Neuronal stem cell (in vitro differentiated cells): ENCODE results near the gene CGRRF1.

Experiments
- DNase-seq: peaks from one replicate; pipeline ENCODE4 v3.0.0-alpha.2; 2013; ENCODE audit warnings: low spot score
- H2AFZ ChIP-seq: one replicate; pipeline ENCODE4 v1.6.1; 2013; ENCODE audit warnings: mild to moderate bottlenecking, low read length, inconsistent platforms
- H2AK5ac ChIP-seq: 2 replicates; pipeline ENCODE4 v1.6.1; 2013; ENCODE audit warnings: low read depth, mild to moderate bottlenecking, inconsistent platforms, low read length, moderate library complexity, mixed read lengths
- H2BK120ac ChIP-seq: 2 replicates; pipeline ENCODE4 v1.6.1; 2013; ENCODE audit warnings: low read depth, mild to moderate bottlenecking, inconsistent platforms, low read length, moderate library complexity, mixed read lengths
- H2BK12ac ChIP-seq: one replicate; pipeline ENCODE4 v1.6.1; 2013; ENCODE audit warnings: low read length, inconsistent platforms
- H2BK15ac ChIP-seq: 2 replicates; pipeline ENCODE4 v1.6.1; 2013; ENCODE audit warnings: mild to moderate bottlenecking, low read length, inconsistent platforms, mixed read lengths
- H2BK5ac ChIP-seq: one replicate; pipeline ENCODE4 v1.6.1; 2013; ENCODE audit warnings: inconsistent platforms, mild to moderate bottlenecking, low read length, moderate library complexity
- H3K14ac ChIP-seq: one replicate; pipeline ENCODE4 v1.6.1; 2013; ENCODE audit warnings: low read length, inconsistent platforms
- H3K18ac ChIP-seq: 2 replicates; pipeline ENCODE4 v1.6.1; 2013; ENCODE audit warnings: low read length, inconsistent platforms
- H3K23ac ChIP-seq: 2 replicates; pipeline ENCODE4 v1.6.1; 2013; ENCODE audit warnings: low read depth, mild to moderate bottlenecking, mixed read lengths, low read length, inconsistent platforms; ENCODE audit not compliant: poor library complexity
- H3K27ac ChIP-seq: replicated peaks from 3 replicates; pipeline ENCODE4 v1.5.1; 2013; ENCODE audit warnings: low read length, inconsistent platforms
- H3K27me3 ChIP-seq, 3 experiments: 2 replicates each; pipeline ENCODE4 v1.6.1; 2013; ENCODE audit warnings: low read length in 3 of 3, mild to moderate bottlenecking in 2 of 3, inconsistent platforms in 1 of 3, low read depth in 1 of 3, mixed read lengths in 1 of 3, moderate library complexity in 1 of 3; ENCODE audit not compliant: control insufficient read depth in 3 of 3, insufficient read depth in 3 of 3
- H3K36me3 ChIP-seq, 2 donors: replicated peaks in 1 of 2; 2 replicates each; pipeline ENCODE4 v1.6.1; 2013; ENCODE audit warnings: low read length in 2 of 2; ENCODE audit not compliant: control insufficient read depth in 2 of 2, insufficient read depth in 2 of 2
- H3K4ac ChIP-seq: 2 replicates; pipeline ENCODE4 v1.6.1; 2013; ENCODE audit warnings: inconsistent platforms, mild to moderate bottlenecking, low read length, moderate library complexity
- H3K4me1 ChIP-seq, 2 donors: 1 replicate in 1 of 2; 2 replicates in 1 of 2; pipeline ENCODE4 v1.6.1; 2013; ENCODE audit warnings: low read length in 2 of 2, low read depth in 1 of 2; ENCODE audit not compliant: control insufficient read depth in 2 of 2, insufficient read depth in 1 of 2
- H3K4me2 ChIP-seq: one replicate; pipeline ENCODE4 v1.6.1; 2013; ENCODE audit warnings: mild to moderate bottlenecking, low read length, inconsistent platforms; ENCODE audit not compliant: insufficient read depth, poor library complexity, severe bottlenecking
- H3K4me3 ChIP-seq, 2 donors: 2 replicates each; pipeline ENCODE4 v1.5.1; 2013; ENCODE audit warnings: low read length in 2 of 2, mild to moderate bottlenecking in 2 of 2, inconsistent platforms in 1 of 2, moderate library complexity in 1 of 2
- H3K79me1 ChIP-seq: one replicate; pipeline ENCODE4 v1.6.1; 2013; ENCODE audit warnings: low read depth, mild to moderate bottlenecking, inconsistent platforms, low read length, moderate library complexity
- H3K9ac ChIP-seq: one replicate; pipeline ENCODE4 v1.6.1; 2013; ENCODE audit warnings: mild to moderate bottlenecking, low read depth, low read length, inconsistent platforms; ENCODE audit not compliant: poor library complexity
- H3K9me3 ChIP-seq, 2 donors: replicated peaks in 1 of 2; 2 replicates each; pipeline versions ENCODE3 to v1.6.1; 2013; ENCODE audit warnings: low read length in 2 of 2, mild to moderate bottlenecking in 2 of 2, inconsistent platforms in 1 of 2, low read depth in 1 of 2, mixed read lengths in 1 of 2, moderate library complexity in 1 of 2; ENCODE audit not compliant: control insufficient read depth in 2 of 2, insufficient read depth in 1 of 2
- H4K8ac ChIP-seq: one replicate; pipeline ENCODE4 v1.6.1; 2013; ENCODE audit warnings: low read depth, mild to moderate bottlenecking, inconsistent platforms, low read length, moderate library complexity
- H4K91ac ChIP-seq: one replicate; pipeline ENCODE4 v1.6.1; 2013; ENCODE audit warnings: low read length, low read depth, mild to moderate bottlenecking, inconsistent platforms; ENCODE audit not compliant: poor library complexity
- WGBS, 2 donors: extraction: QIAGEN DNeasy Blood & Tissue Kit; methylation state at CpG; one replicate each; pipeline ENCODE4 v1.1.7; 2013; ENCODE audit warnings: missing lambda C conversion rate in 2 of 2, mixed read lengths in 1 of 2; ENCODE audit not compliant: insufficient read length in 2 of 2, insufficient replicate concordance in 1 of 2; ENCODE audit errors: extremely low coverage in 2 of 2; 5-methylcytosine and 5-hydroxymethylcytosine counted together

Gene CGRRF1

DNA sequence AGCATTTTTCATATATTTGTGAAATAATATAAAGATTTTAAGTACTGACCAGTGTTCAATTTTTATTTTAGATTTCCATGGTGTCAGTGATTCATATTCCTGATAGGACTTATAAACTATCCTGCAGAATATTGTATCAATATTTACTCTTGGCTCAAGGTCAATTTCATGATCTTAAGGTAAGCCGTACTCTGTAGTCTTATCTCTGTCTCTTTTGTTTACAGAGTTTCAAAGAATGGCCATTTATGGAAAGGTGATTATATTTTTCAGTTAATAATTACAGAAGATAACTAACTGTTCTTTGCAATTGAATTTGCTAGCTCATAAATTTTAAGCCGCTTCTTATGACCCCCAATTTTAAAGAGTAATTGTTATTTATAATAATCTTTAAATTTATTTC is 27.9 kb downstream of the CGRRF1 start:
- no peak overlapping the region for H4K8ac ChIP-seq
- no peak overlapping the region for H3K4ac ChIP-seq
- H3K27ac ChIP-seq, result no peak overlapping the region
- H2BK15ac ChIP-seq, result no peak overlapping the region
- no peak overlapping the region for H4K91ac ChIP-seq
- no peak overlapping the region for H2AFZ ChIP-seq
- no peak overlapping the region for H2BK120ac ChIP-seq
- H3K27me3 ChIP-seq, result no peaks in the 10 kb centered on the region
- no peak overlapping the region for H2BK12ac ChIP-seq
- no peak overlapping the region for H3K23ac ChIP-seq
- H3K4me3 ChIP-seq, result no peak overlapping the region
- WGBS, 2 donors, result no CpG with 5 or more reads among the region's 2 CpGs
- H3K14ac ChIP-seq, result no peak overlapping the region
- no peak overlapping the region for H2BK5ac ChIP-seq
- no peak overlapping the region for H2AK5ac ChIP-seq
- no peak for DNase-seq
- H3K4me2 ChIP-seq, result no peak overlapping the region
- H3K36me3 ChIP-seq, result peaks cover 2 to 39% of the 10 kb centered on the region in 2 donors
- H3K9me3 ChIP-seq, result peaks cover 0 to 2% of the 10 kb centered on the region in 2 donors
- no peak overlapping the region for H3K18ac ChIP-seq
- no peak overlapping the region for H3K9ac ChIP-seq
- peaks cover 1 to 6% of the 10 kb centered on the region in 2 donors for H3K4me1 ChIP-seq
- no peaks in the 10 kb centered on the region for H3K79me1 ChIP-seq

DNA sequence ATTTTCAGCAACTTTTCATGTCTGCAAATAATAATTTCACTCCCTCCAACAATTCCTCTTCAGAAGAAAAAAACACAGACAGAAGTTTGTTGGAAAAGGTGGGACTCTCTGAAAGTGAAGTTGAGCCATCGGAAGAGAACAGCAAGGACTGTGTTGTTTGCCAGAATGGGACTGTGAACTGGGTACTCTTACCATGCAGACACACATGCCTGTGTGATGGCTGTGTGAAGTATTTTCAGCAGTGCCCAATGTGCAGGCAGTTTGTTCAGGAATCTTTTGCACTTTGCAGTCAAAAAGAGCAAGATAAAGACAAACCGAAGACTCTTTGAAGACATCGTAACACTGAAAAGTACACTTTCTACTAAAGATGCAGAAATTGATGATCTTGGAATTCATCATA is 28.3 kb downstream of the CGRRF1 start:
- Histone ChIP-seq H3K79me1 (no peaks in the 10 kb centered on the region), H3K4me2 (no peak overlapping the region), H3K9ac (no peak overlapping the region), H2AFZ (no peak overlapping the region), H2BK12ac (no peak overlapping the region), H4K8ac (no peak overlapping the region), H3K36me3 (peaks cover 2 to 39% of the 10 kb centered on the region in 2 donors), H3K27me3 (no peaks in the 10 kb centered on the region), H3K4ac (no peak overlapping the region), H2AK5ac (no peak overlapping the region), H3K27ac (no peak overlapping the region), H3K14ac (no peak overlapping the region), H4K91ac (no peak overlapping the region), H2BK120ac (no peak overlapping the region), H2BK5ac (no peak overlapping the region), H2BK15ac (no peak overlapping the region), H3K4me1 (peaks cover 0 to 2% of the 10 kb centered on the region in 2 donors), H3K23ac (no peak overlapping the region), H3K9me3 (peaks cover 0 to 2% of the 10 kb centered on the region in 2 donors), H3K18ac (no peak overlapping the region), H3K4me3 (no peak overlapping the region)
- DNase-seq, result no peak
- WGBS, 2 donors, result no CpG with 5 or more reads among the region's 3 CpGs

DNA sequence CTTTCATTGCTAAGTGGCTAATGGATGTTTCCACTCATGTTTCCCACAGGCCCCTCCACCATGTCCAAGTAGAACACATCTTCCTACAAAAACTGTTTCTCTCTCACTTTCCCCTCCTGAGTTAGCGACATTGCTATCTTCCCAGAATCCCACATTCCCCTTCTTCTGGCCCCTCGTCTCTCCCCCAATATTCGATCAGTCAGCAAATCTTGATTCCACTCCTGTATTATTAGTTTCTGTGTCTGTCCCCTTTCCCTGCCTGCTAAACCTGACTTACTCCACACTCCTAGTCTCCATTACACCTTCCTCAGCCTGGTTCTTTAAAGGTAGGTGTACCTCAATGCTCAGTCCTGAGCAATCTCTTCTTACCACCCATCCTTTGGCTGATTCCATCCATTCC is 37.9 kb downstream of the CGRRF1 start:
- no peak overlapping the region for H2BK5ac ChIP-seq
- H3K4me3 ChIP-seq, result no peak overlapping the region
- H3K18ac ChIP-seq, result no peak overlapping the region
- DNase-seq, result no peak
- H3K4me1 ChIP-seq, result no peaks in the 10 kb centered on the region
- H3K79me1 ChIP-seq, result no peaks in the 10 kb centered on the region
- H3K36me3 ChIP-seq, result no peaks in the 10 kb centered on the region
- H2BK15ac ChIP-seq, result no peak overlapping the region
- no peak overlapping the region for H3K14ac ChIP-seq
- no peak overlapping the region for H3K4ac ChIP-seq
- no peak overlapping the region for H2BK120ac ChIP-seq
- H3K4me2 ChIP-seq, result no peak overlapping the region
- H2AFZ ChIP-seq, result no peak overlapping the region
- no peak overlapping the region for H2BK12ac ChIP-seq
- no peak overlapping the region for H4K8ac ChIP-seq
- H3K9ac ChIP-seq, result no peak overlapping the region
- H3K27me3 ChIP-seq, result no peaks in the 10 kb centered on the region
- H3K23ac ChIP-seq, result no peak overlapping the region
- no peak overlapping the region for H3K27ac ChIP-seq
- H2AK5ac ChIP-seq, result no peak overlapping the region
- H4K91ac ChIP-seq, result no peak overlapping the region
- WGBS, 2 donors, result no CpG with 5 or more reads among the region's 3 CpGs
- H3K9me3 ChIP-seq, result no peaks in the 10 kb centered on the region

DNA sequence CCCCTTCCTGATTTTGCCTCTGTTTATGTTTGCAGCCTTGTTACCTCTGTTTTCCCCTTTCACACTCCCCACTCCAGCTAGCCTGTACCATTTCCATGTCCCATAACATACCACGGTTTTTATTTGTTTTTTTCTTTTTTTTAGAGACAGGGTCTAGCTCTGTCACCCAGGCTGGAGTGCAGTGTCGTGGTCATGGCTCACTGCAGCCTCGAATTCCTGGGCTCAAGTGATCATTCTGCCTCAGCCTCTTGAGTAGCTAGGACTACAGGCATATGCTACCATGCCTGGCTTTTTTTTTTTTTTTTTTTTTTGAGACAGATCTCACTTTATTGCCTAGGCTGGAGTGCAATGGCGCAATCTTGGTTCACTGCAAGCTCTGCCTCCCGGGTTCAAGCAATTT is 38.8 kb downstream of the CGRRF1 start:
- Histone ChIP-seq H3K4ac (no peak overlapping the region), H3K27ac (no peak overlapping the region), H3K4me3 (no peak overlapping the region), H3K4me1 (no peaks in the 10 kb centered on the region), H2AK5ac (no peak overlapping the region), H3K14ac (no peak overlapping the region), H3K18ac (no peak overlapping the region), H3K79me1 (no peaks in the 10 kb centered on the region), H3K27me3 (no peaks in the 10 kb centered on the region), H3K36me3 (no peaks in the 10 kb centered on the region), H4K91ac (no peak overlapping the region), H3K4me2 (no peak overlapping the region), H2BK12ac (no peak overlapping the region), H3K23ac (no peak overlapping the region), H3K9me3 (no peaks in the 10 kb centered on the region), H3K9ac (no peak overlapping the region), H2AFZ (no peak overlapping the region), H4K8ac (no peak overlapping the region), H2BK15ac (no peak overlapping the region), H2BK5ac (no peak overlapping the region), H2BK120ac (no peak overlapping the region)
- no CpG with 5 or more reads among the region's 5 CpGs for whole genome bisulfite sequencing, 2 donors
- DNase-seq, result no peak
